ENCODE data around the gene PLCB4. TPM values are rescaled to one million over a fixed set of nuclear protein-coding genes. Genes with fewer than 3 reads are reported as not detected.
A peak's percentile ranks its signal among the peaks of the same experiment; 100 is the strongest.

Gene PLCB4
- total RNA-seq, 1 donor from 2014 or later = 2.1 TPM

DNA sequence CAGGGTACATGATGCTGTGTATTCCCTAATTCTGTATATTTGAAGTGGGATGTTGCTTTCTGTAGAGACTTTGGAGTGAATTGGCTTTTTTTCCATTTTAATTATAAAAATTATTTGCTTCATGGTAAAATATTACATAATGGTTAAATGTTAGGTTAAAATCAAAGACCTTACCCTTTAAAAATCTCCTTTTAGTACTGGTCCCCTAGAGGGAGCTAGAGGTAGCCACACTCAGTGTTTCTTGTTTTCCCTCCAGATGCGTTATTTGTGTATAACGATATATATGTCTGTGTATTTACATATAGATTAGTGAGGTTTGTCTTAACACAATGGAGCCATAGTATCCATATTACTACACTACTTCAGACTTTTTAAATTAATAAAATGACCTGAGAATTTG lies 146.7 kb downstream of the PLCB4 start:
- peak in 1 of 2 donors; percentile 13 for DNase-seq (ENCODE audit: low read depth in 2 of 2)

DNA sequence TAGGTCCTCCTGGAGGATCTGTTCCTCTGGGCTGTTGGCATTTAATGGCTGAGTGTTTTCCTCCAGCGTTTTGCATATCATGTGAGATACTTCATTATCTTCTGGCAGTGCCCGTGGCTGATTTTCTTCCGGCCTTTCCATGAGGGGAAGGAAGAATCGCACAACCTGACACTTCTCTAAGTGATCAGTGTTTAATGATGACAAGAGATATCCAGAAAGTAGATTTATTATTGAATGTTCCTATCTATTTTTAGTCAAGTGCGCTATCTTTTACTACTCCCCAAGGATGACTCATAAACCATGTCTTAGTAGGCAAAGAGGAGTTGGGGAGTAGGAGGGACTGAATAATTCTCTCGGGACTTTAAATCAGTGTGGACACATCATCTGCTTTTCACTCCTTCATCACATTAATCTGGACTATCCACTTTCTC lies 149.7 kb downstream of the PLCB4 start:
- no peak for DNase-seq (ENCODE audit: low read depth in 2 of 2)

DNA sequence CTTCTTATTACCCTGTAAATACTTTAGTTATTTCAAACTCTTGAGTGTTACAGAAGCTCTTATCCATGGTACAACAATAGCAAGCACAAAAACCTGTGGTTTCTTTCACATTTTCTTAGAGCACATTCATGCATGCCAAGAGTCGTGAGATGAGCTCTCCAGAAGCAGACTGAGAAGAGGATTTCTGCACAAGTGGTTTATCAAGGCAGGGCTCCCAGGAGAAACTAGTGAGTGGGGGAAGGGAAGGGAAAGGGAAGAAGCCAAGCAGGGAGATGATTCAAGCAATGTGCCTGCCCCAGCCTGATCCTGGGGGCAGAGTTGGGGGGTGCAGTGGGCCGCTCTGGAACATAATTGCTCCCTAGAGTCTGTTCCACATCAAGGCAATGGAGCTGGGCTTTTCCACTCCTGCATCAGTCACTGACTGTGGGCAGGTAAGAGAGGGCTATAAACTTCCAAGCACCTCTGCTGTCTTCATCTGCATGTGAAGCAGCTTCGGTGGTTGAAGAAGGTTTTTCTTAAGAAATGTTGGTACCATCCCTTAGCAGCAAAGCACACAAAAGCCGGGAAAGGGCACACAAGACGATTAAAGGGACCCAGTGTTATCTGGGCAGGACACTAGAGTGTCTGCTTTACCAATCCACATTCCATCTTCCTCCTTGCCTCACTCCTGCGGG lies 152.1 kb downstream of the PLCB4 start:
- no peak for DNase-seq (ENCODE audit: low read depth in 2 of 2)

DNA sequence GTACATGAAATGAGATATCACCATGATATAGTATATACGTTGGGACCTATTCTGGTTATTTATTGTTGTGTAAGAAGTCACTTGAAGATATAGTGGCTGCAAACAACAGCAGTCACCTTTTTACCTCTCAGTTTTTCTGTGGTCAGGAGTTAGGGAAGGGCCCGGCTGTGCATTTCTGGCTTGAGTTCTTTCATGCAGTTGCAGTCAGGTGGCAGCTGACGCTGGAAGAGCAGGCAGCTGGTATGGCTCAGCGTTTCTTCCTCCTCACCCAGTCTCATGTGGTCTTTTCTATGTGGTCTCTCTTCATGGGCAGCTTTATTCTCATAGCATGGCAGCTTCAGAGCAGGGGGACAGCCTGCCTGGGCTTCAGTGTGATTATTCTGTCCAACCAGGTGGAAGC lies 154.4 kb downstream of the PLCB4 start:
- no peak for DNase-seq (ENCODE audit: low read depth in 2 of 2)

DNA sequence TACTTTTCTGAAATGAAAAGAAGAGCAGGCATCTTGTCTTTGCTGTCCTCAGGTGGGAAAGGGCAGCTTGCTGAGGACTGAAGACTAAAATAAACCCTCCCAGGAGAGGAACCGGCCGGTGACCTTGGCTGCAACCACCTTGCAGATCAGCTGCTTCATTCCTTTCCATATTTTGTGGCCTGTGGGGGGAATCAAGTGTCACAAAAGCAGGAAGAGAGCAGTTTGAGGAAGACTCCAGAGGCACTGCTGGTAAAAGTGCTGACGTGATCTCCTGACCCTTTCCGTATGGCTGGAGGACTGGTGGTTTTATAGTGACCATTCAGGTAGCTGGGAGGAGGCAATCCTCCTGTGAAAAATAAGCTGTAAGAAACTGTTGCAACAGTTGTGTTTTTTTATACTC lies 157.0 kb downstream of the PLCB4 start:
- no peak for DNase-seq (ENCODE audit: low read depth in 2 of 2)

DNA sequence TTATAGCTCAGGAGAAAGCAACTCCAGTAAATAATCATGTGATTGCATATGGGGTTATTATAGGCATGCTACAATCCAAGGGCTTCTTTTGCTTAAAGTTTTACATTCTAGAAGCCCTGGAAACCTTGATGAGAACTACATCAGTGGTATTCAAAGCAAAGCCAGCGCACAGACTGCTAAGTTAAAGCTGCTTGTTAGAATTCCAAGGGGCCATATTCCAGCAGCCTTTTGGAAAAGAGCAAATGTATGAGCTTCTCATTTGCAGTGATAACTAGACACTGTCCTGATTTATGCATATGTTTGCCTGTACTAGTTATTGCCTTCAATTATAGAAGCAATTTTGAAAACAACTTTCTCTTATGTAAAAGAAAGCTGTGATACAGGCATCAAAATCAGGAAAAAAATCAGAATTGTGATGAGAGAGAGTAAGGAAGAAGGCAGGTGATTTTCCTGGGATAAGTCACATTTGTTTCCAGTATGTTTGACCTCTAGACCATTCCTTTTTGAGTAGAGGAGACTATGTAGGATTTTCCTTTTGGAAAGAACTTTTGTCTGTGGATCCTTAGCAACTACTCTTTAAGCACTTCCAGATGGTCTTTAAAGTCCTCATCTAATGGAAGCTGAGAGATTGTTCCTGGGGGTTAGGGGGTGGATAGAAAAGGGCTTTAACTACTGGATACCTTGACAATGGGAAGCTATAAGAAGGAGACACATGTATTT lies 159.2 kb downstream of the PLCB4 start:
- no peak for DNase-seq (ENCODE audit: low read depth in 2 of 2)

DNA sequence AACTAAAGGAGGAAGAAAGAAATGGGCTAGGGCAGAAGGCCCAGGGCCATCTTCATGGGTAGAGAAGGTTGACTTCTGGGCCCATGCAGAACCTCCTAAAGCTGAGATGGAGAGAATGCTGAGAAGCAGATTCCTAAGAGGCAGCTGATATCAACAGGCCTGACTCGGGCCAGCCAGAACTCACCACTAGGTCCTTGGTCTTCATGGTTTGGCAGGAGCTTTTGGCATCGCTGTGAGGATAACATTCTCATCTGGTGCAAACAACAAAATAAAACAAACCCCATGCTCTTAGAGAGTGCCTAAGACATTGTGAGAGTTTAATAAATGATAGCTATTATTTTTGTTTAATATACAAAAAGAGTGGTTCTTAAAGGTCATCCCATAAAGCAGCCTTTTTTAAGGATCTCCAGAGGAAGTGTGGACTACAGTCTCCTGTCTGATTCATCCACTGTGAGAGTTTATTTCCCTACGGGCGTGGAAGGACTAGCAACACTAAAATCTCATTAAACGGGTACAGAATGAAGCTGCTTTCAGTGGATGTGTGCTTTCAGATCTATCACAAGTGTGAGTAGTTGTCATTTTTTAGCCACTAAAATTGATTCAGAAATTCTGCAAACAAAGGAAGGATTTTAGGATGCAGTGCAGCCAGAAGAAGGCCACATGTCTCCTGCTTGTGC lies 160.0 kb downstream of the PLCB4 start:
- DNase-seq (ENCODE audit: low read depth in 2 of 2) = no peak

DNA sequence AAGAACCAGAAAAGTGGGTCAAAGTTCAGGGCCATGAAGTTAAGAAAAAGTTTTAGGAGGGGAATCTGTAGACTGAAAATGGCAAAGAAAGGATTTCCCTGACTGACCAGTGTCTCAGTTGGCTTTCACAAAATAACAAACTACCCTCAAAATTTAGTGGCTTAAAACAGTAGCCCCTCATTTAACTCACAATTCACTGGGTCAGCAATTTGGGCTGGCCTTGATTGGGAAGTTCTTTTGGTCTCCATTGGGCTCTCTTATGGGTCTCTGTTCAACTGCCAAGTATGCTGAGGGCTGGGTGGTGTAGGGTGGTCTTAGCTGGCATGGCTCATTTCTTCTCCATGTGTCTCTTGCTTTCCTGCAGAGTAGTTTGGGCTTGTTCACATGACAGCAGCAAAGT lies 161.5 kb downstream of the PLCB4 start:
- DNase-seq (ENCODE audit: low read depth in 2 of 2) = no peak

DNA sequence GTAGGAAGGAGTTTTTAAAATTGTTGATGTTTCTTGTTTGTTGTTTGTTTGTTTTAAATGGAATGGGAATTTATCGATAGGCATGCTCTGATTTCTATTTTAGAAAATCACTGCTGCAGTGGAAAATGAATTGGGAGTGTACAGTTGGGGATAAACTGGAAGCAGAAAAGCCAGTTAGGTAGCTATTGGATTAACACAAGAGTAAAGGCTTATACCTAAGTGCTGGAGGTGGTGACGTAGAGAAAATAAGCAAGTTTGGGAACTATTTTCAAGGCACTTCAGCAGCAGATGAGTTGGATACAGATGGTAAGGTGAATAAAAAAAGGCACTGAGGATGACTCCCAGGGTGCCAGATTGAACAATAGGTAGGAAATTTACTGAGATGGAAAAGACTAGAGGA lies 164.9 kb downstream of the PLCB4 start:
- no peak for DNase-seq (ENCODE audit: low read depth in 2 of 2)

DNA sequence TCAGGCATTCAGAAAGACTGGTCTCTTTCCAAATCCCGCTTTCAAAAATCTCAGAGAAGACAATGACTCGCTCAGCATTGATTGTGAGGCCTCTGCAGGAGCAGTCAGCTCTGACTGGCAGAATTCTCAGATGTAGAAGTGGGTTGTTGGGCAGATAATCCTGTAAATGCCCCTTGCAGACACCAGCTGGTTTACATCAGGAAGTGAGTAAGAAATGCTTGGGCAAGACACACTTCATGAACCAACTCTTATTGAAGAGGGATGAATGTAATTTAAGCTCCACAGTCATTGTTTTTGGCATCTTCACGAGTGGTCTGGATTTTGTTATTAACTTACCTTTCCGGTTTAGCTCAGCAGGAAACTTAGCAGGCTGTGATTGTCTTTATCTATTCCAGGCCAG lies 166.6 kb downstream of the PLCB4 start:
- peak; percentile 30 to 65 for DNase-seq (ENCODE audit: low read depth in 2 of 2)

DNA sequence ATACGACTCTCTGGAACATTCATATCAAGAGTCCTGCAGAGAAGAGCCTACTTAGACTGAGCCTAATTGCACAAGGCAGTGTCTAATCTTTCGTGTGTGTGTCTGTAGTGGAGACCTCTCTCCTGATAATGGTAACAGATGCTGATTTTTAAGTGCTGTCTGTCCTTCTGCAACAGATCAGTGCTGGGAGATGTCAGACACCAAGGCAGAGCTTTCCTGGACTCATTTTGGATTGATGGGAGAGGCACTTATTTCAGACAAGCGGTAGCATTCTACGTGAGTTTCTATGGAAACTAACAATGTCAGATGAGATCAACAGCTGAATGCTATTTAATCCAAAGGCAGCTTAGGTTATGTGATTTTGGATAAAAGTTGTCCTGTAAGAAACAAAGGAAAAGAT lies 167.6 kb downstream of the PLCB4 start:
- no peak for DNase-seq (ENCODE audit: low read depth in 2 of 2)

DNA sequence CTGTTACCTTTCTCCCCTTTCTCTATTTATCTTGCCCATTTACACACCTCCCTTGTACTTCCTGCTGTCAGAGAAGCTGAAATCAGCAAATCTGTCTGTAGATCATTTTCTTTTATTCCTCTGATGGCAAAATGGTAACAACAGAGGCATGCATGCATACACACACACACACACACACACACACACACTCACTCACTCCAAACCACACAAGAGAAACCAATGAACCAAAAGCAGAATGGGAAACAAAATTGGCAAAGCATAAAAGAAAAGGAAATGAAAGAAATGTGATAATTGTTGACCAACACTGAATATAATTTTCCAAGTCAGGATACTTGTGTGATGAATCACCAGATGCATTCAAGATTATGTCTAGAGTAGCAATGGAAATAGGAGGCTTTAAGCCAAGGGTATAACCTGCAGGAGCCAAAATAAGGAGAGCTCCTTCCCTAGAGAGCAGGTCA lies 172.4 kb downstream of the PLCB4 start:
- peak; percentile 43 to 79 for DNase-seq (ENCODE audit: low read depth in 2 of 2)

DNA sequence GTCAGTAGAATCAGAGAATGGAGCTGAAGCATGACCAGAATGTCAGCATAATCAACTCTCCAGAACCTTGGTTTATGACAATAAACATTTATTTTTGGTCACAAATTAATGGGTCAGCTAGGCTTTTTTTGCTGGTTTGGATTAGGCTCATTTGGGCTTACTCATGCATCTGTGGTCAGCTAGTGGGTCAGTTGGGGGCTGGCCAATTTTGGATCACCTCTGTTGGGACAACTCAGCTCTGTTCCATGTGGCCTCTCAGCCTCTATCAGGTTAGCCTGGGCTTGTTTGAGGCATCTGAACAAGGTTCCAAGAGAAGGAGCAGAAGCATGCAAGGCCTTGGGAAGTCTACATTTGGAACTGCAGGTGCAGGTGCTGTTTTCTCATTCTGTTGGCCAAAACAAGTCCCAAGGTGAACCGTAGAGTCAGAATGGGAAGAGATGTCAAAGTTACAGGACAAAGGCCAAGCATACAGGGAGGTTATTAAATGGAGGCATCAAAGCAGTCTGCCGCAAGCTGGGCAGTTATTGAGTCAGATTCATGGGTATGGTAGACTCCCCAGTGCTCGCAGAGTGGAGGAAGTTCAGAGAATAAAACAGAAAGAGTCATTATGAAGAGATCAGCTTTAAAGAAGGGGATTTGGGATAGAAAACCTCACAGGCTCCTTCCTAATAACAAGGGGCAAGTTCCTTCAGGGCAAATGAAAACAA lies 173.0 kb downstream of the PLCB4 start:
- DNase-seq (ENCODE audit: low read depth in 2 of 2) = no peak

DNA sequence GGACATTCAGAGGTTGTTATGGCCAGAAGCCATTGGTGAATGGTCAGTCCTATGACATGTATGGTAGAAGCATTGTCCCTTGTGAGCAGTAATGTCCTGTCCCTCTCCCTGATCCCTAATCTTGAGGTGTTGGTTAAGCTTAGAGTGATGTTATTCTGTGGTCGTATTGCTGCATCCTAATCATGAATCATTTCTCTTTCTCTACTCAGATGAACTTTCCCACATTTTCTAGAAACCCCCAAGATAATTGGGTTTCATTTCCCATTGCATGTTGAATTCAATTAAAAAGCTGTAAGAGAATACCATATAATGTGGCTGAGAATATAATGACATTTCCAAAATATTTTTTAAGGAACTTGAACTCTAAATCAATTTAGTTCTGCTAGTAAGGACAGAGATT lies 175.1 kb downstream of the PLCB4 start:
- DNase-seq (ENCODE audit: low read depth in 2 of 2) = no peak

DNA sequence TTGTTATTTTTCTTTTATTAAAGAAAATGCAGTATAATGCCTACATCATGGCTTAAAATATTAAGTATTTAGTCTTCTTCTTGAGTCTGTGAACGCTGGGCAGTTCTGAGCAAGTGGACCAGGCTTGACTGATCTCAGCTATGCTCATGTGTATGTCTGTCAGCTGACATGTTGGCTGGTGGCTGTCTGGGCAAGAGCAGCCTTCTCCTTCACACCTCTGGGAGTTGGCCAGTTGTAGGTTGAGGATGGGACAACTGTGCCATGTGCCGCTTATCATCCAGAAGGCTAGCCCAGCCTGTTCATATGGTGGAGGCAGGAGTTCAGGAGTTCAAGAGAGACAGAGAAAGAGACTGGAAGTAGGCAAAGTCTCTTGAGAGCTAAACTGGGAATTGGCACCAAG lies 175.9 kb downstream of the PLCB4 start:
- no peak for DNase-seq (ENCODE audit: low read depth in 2 of 2)

DNA sequence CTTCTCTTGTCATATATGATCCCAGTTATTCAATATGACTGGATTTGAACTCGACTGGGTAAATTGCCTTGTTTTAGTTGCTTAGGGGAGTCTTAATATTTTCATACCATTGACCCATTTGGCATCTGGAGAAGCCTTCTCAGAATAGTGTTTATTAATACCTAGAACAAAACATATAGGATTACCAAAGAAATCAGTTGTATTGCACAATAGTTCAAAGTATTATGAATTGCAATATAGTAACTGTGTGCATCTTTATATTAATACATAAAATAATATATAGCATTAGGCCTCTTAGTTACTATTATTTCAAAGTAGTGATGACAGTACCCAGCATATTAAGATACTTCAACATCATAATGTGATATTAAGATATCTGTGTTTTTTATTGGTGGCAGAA lies 177.8 kb downstream of the PLCB4 start:
- no peak for DNase-seq (ENCODE audit: low read depth in 2 of 2)

DNA sequence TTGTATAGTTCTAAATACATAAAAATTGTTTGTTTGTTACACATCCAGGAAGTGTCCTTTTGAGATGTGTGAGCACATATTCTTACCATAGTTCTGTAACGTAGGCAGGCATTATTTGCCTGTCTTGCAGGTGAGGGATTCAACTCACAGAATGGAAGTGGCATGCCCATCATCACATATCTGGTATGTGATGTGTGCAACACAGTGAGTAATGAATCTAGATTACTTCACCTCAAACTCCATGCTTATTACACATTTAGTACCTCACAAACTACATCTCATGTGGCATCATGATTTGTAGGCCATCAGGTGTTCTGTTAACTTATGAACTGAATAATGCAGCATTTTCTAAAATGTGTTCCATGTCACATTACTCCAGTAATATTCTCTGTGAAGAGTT lies 181.6 kb downstream of the PLCB4 start:
- no peak for DNase-seq (ENCODE audit: low read depth in 2 of 2)

DNA sequence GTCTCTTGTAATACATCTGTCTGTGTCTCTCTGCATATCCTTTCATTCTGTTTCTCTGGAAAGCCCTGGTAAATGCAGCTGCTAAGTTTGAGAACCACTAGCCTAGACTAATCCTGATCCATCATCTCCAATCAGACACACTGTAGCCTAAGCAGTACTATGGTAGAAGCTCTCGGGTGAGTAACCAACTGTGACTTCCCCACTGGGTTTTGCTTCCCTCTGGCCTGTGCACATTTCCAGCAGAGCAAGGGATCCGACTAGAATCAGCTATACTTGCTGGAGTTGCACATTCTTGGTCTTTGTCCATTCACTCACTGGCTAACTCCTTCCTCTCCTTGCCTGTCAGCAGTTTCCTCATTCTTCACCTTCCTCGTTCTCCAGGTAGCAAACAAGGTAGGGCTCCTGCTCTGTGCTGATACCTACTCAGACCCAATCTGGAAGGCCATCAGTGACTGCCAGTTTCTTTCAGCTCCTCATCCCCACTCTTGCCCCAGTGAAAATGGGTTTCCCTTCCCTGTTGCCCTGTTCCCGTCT lies 184.2 kb downstream of the PLCB4 start:
- no peak for DNase-seq (ENCODE audit: low read depth in 2 of 2)

DNA sequence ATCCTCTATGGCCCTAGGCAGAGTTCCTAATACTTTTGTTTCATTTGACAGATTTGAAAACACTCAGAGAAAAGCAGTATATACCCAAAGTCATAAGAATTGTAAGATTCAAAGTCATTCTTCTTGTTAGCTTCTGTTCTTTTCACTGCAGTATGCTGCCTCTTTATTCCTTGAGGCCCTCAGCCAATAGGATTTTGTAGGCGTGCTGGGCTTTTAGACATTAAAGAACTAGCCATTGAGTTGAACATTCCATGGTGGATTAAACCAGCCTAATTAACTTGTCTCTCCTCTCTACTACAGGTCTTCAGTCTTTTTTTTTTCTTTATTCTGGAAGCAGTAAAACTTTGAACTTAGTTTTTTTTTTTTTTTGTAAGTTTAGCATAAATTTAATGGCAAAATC lies 186.3 kb downstream of the PLCB4 start:
- no peak for DNase-seq (ENCODE audit: low read depth in 2 of 2)

DNA sequence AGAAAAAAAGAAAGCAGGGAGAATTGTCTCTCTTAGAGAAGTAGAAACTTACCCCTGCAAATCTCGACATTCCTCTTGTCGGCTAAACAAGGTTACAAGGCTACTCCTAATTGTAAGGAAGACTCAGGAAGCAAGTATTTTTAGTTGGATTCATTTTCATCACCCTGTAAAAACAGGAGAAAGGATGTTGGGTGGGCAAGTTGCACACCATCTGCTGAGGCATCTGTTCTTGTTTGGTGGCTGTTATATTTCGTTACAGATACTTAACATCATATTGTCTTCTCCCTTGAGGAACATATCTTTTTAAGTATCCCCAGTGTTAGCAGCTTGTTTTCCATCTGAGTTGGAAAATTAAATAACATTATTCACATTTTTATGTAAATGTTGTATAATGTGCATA lies 187.5 kb downstream of the PLCB4 start:
- no peak for DNase-seq (ENCODE audit: low read depth in 2 of 2)

DNA sequence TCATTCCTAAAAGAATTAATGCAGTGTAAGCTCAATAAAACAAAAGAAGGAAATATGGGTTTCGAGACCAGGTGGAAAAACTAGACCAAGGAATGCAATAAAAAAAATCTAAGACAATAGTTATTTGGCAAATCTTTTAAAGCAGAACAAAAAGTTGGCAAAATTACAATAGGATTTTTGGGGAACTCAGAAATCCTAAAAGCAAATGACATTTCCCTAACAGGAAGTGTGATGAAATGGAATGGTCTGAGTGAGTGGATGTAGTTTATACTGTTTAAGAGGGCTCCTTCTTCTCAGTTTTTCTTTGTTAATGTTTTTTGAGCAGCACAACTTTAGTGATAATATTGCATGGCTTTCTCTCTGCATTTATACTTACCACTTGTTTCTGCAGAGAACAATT lies 190.0 kb downstream of the PLCB4 start:
- DNase-seq (ENCODE audit: low read depth in 2 of 2) = peak in 1 of 2 donors; percentile 9

DNA sequence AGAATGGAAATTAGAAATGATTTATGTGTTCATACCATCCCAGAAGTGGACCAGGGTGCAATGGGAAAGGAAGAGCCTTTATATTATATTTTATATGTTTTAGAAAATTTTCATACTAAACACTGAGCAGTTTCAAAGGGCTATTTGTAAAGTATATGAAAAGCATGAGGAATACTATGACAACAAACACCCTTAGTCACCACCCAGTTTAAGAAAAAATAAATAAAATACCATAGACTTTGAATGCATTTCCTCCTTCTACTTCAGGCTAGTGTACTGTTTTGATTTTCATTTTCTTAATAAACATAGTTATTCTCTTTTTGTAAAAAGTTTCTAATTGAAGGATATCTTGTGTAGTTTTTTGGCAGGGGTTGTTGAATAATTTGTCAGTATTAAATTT lies 191.1 kb downstream of the PLCB4 start:
- no peak for DNase-seq (ENCODE audit: low read depth in 2 of 2)

Data from dermis microvascular lymphatic vessel endothelial cell (primary cell).